T-helper 2 cell treated with Interferon-gamma antibody and Interleukin-4, amounts not matched to agents 100 ng/mL and 5 ng/mL, for 36 hours (primary cell): ENCODE data around the gene FXYD5. TPM values are rescaled to one million over a fixed set of nuclear protein-coding genes. Genes with fewer than 3 reads are reported as not detected.

ENCODE experiments used
- intact Hi-C: fragments of 100-400 bp; cut with micrococcal nuclease; formaldehyde crosslinking; loops from one replicate; pipeline ENCODE4 v1.15.1; 2023
- total RNA-seq: library from RNA; stranded (reverse); gene quantifications from 2 replicates; pipeline ENCODE4 v1.2.3, GENCODE V29; 2022

FXYD5 gene, protein sequence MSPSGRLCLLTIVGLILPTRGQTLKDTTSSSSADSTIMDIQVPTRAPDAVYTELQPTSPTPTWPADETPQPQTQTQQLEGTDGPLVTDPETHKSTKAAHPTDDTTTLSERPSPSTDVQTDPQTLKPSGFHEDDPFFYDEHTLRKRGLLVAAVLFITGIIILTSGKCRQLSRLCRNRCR
- 354 and 374 TPM in 2 replicates for total RNA-seq

DNA sequence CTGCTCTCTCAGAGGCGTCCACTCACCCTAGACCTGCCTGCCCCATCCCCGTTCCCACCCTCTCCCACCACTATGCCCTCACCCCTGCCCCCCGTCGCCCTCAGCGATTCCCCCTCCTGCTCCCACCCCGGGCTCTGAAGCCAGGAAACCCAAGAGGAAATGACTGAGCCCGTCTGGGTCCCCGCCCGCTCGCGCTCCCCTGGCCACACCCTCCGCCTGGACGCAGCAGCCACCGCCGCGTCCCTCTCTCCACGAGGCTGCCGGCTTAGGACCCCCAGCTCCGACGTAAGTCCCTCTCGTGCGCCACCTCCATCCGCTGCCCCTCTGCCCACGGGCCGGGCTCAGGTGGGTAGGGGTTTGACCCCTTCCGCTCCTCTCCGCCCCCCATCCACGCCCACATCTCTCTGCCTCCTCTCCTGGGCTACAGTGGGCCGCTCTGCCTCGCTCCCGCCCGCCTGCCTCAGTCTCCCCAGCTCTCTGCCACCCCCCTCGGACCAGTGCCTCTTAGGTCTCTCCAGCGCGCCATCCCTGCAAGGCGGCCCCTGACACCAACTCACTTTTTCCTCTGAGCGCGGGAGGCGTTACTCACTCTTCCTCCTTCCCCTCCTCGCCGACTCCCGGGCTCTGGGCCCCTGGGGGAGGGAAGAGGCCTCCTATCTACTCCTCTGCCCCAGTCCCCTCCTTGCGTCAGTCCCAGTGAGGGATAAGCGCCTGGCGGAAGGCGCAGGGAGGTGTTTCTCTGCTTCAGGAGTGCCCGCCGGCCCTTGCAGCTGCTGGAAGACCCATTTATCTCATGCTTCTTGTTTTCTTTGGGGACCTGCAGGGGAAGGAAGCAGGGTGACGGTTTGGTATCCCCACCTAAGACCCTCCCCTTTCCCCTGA is at the start of gene FXYD5:
Gene FXYD5, plus strand, starts transcription at position 211 of the 882 bp plus-strand sequence. CDS start 816 bp downstream, outside the sequence.
- intact Hi-C loops, result loop anchor here (1.0 to 2.0 kb wide), 3 partner anchors 13 to 57 kb away; no protein-coding TSS in a partner anchor

DNA sequence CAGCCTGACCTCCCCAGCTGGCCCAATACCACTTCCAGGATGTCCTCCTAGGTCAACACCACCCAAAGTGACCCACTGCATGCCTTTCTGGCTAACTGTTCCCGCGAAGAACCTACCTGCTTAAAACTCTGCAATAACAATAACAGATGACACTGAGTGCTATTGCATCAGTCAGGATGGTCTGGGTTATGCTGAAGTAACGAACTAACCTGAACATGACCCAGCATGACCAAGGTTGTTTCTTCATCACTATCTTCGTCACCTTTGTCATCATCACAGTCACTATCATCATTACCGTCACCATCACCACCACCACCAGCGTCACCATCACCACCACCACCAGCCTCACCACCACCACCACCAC is 49.5 kb upstream of the FXYD5 start:
- intact Hi-C loops, result no loop called here

DNA sequence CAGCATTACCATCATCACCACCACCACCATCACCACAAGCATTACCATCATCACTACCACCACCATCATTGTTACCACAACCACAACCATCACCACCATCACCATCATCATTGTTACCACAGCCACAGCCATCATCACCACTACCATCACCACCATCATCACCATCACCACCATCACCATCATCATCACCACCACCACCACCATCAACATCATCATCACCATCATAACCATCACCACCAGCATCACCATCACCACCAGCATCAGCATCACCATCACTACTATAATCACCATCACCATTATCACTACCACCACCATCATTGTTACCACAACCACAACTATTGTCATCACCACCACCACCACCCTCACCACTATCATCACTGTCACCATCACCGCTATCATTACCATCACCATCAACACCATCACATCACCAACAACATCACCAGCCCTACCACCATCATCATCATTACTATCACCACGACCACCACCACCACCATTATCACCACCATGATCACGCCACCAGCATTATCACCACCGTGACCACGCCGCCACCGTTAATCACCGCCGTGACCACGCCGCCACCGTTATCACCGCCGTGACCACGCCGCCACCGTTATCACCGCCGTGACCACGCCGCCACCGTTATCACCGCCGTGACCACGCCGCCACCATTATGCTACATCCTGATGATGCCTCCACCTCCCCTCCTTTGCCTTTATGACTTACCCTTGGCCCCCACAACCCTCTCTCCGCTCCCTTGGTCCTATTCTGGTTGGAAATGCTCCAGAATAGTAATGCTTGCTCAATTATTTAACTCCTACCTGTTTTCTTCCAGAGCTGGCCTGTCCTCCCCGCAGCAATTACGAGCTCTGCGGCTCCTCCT is 48.9 kb upstream of the FXYD5 start:
- intact Hi-C loops, result no loop called here

DNA sequence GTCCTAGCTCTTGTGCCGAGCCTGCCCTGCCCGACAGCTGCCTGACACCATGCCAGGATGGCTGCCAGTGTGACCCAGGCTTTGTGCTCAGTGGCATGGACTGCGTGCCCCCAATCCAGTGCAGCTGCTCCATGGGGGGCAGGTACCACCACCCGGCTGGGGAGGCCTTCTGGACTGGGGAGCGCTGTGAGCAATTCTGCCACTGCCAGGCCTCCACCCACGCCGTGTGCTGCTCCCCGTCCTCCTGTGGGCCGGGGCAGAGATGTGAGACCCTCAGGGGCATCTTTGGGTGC is 48.3 kb upstream of the FXYD5 start:
- intact Hi-C loops, result no loop called here

DNA sequence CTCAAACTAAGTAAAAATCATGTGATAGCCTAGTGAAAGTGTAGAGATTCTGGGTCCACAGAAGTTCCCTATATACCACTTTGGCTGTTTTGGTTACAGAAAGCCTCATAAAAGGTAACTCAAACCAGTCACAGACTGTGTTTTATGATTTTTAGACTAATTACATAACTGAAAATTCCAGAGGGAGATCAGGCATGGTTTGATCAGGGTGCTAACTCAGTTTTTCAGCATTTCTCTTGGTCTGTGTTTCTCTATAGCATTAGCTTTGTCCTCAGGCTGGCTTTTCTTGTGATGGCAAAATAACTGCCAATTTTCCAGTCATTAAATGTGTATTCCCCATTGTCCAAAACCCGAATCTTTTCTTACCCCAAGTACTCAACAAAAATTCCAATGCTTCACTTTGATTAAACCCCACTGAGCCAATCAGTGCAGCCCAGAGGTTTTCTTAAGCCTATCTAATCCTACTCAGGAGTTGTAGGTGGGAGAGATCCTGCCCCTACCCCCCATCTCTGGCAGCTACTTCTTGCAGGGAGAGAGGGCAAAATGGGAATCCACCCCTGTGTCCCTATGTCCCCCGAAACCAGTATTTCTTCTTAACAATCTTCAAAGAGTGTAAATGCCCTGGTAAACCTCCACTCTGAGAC is 47.5 kb upstream of the FXYD5 start:
- intact Hi-C loops, result no loop called here

DNA sequence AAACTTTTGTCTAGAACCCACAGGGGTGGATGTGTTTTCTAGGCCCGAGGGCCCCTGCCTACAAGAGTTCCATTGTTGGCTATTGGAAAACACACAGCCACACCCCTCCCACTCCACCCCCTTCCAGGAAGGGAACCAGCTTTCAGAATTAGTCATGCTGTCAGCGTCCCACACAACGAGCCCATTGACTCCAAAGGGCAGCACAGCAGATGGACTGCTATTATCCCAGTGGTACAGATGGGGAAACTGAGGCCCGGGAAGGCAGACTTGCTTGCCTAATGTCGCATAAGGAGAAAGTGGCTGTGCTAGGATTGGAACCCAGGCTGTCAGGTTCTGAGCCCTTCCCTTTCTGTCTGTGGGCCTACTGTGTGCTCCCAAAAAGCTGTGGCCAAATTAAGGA is 47.0 kb upstream of the FXYD5 start:
- intact Hi-C loops, result no loop called here

DNA sequence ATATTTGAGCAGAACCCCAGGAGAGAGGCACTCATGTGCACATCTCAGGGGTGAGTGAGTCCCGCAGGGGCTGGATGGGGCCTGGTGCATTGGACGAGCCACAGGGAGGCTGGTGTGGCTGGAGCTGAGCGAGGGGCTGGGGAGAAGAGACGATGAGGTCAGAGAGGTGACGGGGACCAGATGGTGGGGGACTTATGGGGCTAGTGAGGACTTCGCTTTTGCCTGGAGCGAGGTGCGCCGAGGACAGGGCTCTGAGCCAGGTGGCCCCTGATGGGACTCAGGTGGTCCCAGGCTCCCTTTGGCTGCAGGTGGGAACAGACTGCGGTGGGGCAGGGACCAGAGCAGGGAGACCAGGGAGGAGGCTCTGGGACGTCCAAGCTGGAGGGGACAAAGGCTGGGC is 45.8 kb upstream of the FXYD5 start:
- intact Hi-C loops, result no loop called here

DNA sequence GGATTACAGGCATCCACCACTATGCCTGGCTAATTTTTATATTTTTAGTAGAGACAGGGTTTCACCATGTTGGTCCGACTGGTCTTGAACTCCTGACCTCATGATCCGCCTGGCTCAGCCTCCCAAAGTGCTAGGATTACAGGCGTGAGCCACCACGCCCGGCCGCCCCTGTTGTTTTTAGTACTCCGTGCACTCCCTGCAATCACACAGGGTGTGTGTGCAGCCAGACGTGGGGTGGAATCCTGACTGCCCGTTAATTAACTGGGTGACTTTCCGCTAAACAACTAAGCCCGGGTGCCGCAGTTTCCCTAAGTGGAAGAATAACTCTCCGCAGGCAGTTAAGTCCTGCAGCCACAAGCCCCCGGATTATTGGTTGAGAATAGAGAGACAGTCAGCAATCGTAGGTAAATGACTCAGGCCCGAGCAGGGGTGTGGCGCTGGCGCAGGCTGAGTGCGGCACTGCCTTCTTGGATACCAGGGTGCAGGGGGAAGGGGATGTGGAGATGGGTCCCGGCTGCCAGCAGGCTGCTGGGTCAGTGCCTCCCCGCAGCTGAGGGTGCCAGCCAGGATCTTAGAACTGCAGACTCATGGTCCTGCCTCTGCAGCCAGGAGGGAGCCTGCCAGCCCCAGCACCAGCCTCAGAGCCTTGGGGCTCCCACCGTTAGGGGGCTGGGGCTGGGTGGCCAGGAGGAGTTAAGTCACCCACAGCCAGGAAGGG is 45.0 kb upstream of the FXYD5 start:
- intact Hi-C loops, result no loop called here

DNA sequence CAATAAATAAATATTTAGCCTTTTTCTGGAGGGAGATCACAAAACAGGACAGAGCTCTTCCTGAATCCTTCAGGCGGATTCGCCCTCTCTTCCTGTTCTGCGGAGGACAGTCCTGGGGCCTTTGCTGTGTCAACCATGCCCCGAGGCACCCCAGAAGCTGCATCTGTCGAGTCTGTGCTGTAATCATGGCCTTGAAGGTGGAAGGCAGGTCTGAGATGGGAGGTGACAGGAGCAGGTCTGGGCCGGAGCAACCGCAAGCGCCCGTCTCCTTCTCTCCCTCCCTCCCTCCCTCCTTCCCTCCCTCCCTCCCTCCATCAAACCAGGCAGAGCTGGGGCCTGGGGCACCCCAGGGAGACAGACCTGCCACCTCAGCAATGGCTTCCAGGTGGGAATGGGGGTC is 43.6 kb upstream of the FXYD5 start:
- intact Hi-C loops, result no loop called here

DNA sequence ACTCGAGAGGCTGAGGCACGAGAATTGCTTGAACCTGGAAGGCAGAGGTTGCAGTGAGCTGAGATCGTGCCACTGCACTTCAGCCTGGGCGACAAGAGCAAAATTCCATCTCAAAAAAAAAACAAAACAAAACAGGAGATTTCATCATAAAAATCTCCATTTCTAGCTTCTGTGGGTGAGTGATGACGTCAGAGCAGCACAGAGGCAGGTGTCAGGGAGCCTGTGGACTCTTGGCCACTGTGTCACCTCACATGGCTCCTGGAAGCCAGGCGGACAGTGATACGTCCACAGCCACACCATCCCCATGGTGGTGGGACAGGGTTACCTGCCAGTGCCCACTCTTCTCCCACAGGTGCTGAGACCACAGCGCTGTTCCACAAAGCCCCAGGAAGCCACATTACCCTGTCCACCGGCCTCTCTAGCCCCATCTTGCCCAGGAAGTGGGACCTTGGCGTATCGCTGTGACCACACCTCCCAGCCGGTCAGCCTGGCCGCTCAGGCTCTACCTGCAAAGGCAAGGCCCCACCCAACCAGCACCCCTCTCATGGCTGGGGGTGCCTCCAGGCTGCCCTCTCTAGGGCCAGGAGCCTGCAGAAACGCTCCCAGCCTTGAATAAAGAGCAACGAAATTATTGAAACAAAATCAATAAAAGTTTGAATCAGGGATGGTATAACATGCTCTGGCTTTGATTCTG is 41.4 kb upstream of the FXYD5 start:
- intact Hi-C loops, result no loop called here

DNA sequence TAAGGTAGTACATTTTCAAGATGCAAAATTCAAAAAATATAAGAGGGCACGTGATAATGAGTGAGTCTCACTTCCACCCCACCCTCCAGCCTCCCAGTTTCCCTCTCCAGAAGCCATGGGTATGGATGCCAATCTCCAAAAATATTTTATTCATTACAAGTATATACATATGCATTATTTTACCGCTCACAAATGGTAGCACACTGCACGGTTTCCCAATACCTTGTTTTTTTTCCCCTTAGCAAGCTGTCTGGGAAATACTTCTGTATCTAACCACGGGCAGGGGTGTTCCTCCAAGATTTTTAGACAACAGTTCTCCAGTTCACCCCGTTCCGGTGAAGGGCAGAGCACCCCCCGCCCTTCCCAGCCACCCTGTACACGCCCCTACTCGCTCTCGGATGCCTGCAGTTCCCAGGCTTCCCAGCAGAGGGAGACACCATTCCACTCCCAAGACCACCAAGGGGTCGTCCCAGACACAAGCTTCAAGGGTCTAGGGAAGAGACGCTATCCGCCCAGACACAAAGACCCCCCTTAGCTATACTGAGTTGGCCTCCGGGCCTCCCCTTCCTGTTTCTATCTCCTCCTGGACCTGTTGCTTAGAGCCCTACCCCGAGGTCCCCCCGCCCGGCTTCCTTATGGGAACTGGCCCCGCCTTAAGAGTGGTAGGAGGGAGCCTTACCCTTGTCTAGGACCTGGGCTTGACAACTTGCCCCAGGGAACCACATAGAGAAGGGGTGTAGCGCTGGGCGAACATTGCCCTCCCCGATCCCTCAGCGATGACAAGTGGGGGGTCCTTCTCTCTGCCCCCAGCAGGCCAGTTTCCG is 40.0 kb upstream of the FXYD5 start:
- intact Hi-C loops, result loop anchor here (1.0 to 2.0 kb wide), 2 partner anchors 20 to 155 kb away; partner anchors contain the start of gene LGI4

DNA sequence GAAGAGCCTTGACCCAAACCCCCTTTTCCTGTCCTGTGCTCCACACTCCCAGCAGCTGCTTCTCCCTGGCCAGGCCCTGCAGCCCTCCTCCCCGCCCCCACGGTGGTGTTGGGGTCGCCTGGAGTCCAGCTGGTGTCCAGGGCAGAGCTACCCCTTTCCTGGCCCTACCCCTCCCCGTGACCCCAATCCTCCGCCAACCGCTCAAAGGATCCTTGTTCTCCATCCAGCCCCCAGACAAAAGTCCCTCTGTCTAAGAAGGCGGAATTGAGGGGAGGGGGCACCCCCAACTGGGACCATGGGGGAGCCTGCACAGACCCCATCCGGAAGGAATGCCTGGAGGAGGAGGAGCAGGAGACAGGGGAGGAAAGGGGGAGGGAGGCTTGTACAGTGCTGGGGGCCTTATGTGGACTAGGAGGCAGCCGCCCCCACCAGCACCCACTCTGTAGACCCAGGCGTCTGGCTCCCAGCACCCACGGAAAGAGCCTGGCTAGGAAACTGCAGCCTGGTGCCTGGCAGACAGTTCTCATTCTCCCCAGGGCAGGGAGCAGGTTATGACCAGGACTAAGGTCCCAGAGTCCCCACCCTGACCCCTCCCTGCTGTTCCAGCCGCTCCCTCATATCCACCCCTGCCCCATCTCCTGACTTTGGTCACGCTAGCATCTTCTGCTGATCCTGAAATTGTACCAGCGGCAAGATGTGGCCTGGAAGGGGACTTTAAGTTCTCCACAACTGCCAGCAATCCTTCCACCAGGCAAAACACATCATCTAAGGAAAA is 39.2 kb upstream of the FXYD5 start, which contains the start of gene FXYD3:
Gene FXYD3, plus strand, starts transcription at position 647 of the 775 bp plus-strand sequence. CDS start 3,554 bp downstream, outside the sequence.
- intact Hi-C loops, result loop anchor here (2.0 kb wide), 1 partner anchor 19 kb away; the partner anchor contains the start of gene LGI4

DNA sequence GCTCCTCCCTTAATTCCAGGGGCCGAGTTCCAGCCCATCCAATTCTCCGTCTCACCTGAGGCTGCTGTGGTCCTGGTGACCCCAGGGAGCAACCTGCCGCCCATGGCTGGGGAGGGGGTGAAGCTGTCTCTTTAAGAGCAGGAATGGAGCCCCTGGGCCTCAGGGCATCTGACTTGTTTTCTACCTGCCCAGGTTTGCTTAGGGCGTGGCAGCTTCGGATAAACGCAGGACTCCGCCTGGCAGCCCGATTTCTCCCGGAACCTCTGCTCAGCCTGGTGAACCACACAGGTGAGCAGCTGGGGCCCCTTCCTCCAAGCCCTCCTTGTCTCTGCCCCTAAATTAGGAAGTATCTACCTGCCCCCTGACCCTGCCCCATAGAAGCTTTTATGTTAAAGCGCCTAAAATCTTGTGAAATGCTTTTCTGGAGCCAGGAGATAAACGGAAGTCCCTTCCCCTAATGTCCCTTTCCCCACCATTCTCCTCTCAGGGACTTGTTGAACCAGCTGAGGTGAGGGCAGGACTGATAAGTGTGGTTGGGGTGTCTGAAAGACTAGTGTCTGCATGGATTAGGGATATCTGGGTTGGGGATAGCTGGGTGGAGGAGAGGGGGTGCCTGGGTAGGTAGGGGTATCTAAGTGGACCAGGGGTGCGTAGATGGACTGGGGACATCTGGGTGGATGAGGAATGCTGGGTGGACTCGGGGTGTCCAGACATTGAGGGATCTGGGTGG is 38.3 kb upstream of the FXYD5 start:
- intact Hi-C loops, result no loop called here

DNA sequence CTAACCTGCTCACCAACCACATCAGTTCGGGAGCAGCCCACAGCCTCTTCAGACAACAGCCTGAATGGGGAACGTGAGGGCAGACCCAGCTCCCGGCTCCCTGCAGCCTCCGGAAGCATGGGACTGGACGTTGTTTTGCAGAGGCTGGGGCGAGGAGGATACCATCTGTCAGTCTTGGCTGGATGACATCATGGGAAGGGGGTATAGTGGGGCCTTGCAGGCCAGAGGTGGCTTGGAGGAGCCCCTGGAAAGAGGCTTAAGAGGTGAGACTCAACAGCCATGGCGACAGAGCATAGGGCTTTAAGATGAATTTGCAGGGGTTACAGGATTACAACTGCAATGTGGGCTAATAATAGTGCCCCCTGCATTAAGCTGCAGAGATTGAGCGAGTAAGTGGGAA is 37.4 kb upstream of the FXYD5 start:
- intact Hi-C loops, result no loop called here

DNA sequence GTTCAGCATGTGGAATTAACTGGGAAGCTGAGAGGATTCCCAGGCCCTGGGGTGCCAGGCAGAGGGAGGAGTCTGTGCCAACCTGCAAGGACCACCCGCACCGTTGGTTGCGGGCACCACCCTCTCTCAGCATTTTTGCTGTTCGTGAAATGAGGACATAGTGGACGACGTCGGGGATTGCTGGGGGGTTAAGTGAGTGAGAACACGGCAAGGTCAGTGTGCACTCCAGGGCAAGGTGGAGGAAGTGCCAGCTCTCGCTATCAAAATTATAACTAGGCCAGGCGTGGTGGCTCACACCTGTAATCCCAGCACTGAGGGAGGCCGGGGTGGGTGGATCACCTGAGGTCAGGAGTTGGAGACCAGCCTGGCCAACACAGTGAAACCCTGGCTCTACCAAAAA is 36.7 kb upstream of the FXYD5 start:
- intact Hi-C loops, result no loop called here

DNA sequence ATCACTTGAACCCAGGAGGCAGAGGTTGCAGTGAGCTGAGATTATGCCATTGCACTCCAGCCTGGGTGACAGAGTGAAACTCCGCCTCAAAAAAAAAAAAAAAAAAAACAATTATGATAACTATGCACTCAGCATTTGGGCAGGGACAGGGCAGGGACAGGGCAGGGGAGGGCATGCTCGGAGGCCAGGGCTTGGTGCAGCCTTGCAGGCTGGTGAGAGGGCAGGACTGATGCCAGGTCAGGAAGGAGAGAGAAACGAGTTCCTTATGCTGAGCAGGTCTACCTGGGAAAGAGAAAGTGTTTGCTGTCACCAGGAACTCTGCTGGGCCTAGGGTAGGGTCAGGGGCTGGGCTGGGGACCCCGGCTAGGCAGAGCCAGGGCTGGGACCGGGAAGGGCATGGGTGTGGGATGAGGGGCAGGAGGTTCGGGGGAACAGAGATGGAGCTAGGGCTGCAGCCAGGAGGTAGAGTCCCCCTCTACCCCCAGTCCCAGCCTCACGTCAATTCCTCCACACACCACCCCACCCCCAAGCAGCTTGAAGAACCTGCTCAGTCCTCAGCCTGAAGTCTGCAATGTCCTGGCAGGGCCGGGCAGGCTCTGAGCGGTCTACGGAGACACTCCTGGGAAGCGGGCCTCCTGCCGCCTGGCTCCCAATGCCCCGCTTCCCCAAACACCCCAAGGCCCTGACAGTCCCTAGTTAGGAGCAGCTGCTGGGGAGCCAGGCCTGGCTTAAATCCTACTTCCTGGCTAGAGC is 36.1 kb upstream of the FXYD5 start:
- intact Hi-C loops, result no loop called here

DNA sequence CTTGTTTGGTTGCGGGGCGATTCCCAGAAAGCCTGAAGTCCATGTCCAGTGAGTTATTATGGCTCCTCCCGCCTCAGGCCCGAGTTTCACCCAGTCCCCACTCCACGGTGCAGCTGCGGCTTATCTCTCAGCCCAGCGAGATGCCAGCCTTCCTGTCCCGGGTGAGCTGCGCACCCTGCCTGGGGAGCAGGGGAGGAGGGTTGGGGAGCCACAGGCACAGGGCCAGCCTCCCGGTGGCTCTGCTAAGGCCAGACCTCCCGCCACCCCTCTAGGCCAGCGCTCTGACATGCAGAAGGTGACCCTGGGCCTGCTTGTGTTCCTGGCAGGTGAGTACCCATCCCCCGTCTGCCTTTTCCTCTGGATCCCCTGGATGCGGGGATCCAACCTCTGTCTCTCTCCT is 35.4 kb upstream of the FXYD5 start:
- intact Hi-C loops, result no loop called here
